ENCODE measurements around the gene KLHL41. TPM values are rescaled to one million over a fixed set of nuclear protein-coding genes. Genes with fewer than 3 reads are reported as not detected.
A peak's percentile ranks its signal among the peaks of the same experiment; 100 is the strongest.
"Not testable (repeated sequence)": the region's sequence is repeated elsewhere in the genome, so short reads cannot be mapped to it uniquely, and the experiment has no call there.

The KLHL41 gene
- total and polyA plus RNA-seq, 2 of the 13 experiments (the other 11 are each of a cell fraction or from before 2014, with no cell fraction given): 0.07 to 0.31 TPM

- BruUV-seq (replicated peaks); CTCF ChIA-PET (ENCODE audit: low intra/inter-chr PET ratio, low total read pairs); ATAC-seq; H3K36me3 ChIP-seq (replicated peaks in 1 of 2; ENCODE audit: control insufficient read depth in 1 of 2, insufficient read depth in 2 of 2, low read length in 2 of 2); H2AFZ ChIP-seq (ENCODE audit: low read length); H3K9ac ChIP-seq (ENCODE audit: insufficient read depth, low read depth, low read length); H3K27ac ChIP-seq (ENCODE audit: extremely low read length, insufficient read depth, low read length); in situ Hi-C loops (cut with HindIII; ENCODE audit: extremely low pct_ligation_motif_present, low pct_unique_long_range_greater_than_20kb); H3K9me3 ChIP-seq (ENCODE audit: low read length); DNase-seq (ENCODE audit: low spot score); H3K27me3 ChIP-seq (ENCODE audit: control insufficient read depth in 1 of 2, insufficient read depth in 2 of 2, low read length in 2 of 2); H4K20me1 ChIP-seq (ENCODE audit: insufficient read depth, low read length); FAIRE-seq: not testable (repeated sequence)
- Histone ChIP-seq H3K79me2 (ENCODE audit: insufficient read depth, low read length) (peaks cover 24% of the 10 kb centered on the region), H3K4me2 (ENCODE audit: low read depth, low read length) (peak overlapping the region; percentile 93), H3K4me3 (replicated peaks in 1 of 3; ENCODE audit: insufficient read depth in 1 of 3, low read depth in 2 of 3, low read length in 3 of 3) (peak overlapping the region in 2 of 3 experiments; percentile 84 to 86; a peak in 2 of 6 replicates), H3K4me1 (ENCODE audit: insufficient read depth, low read length) (peaks cover 29% of the 10 kb centered on the region)
- intact Hi-C loops (cut with micrococcal nuclease; ENCODE audit: unreplicated experiment): loop anchor here (5.0 kb wide), 2 partner anchors 97 to 108 kb away; partner anchors contain the start of gene BBS5
- POLR2A ChIA-PET: interaction anchor here (3.5 kb wide), 1 partner anchor 10 kb away, joined by 21 read pairs; the partner anchor contains the start of gene PPIG
- WGBS (ENCODE audit: low lambda C conversion rate): 31% methylated on average over 5 of the region's 5 CpGs
Observed at GRCh38 chr2:169574539-169574938, 65.0 kb downstream of the KLHL41 start.

- BruUV-seq (replicated peaks); CTCF ChIA-PET (ENCODE audit: low intra/inter-chr PET ratio, low total read pairs); H3K27ac ChIP-seq (ENCODE audit: extremely low read length, insufficient read depth, low read length); H4K20me1 ChIP-seq (ENCODE audit: insufficient read depth, low read length); FAIRE-seq; in situ Hi-C loops (cut with HindIII; ENCODE audit: extremely low pct_ligation_motif_present, low pct_unique_long_range_greater_than_20kb); H3K4me3 ChIP-seq (replicated peaks in 1 of 3; ENCODE audit: insufficient read depth in 1 of 3, low read depth in 2 of 3, low read length in 3 of 3); intact Hi-C loops (cut with micrococcal nuclease; ENCODE audit: unreplicated experiment); H3K4me2 ChIP-seq (ENCODE audit: low read depth, low read length); H3K27me3 ChIP-seq (ENCODE audit: control insufficient read depth in 1 of 2, insufficient read depth in 2 of 2, low read length in 2 of 2); H3K36me3 ChIP-seq (replicated peaks in 1 of 2; ENCODE audit: control insufficient read depth in 1 of 2, insufficient read depth in 2 of 2, low read length in 2 of 2); ATAC-seq; DNase-seq (ENCODE audit: low spot score); H2AFZ ChIP-seq (ENCODE audit: low read length); H3K9ac ChIP-seq (ENCODE audit: insufficient read depth, low read depth, low read length); H3K9me3 ChIP-seq (ENCODE audit: low read length): not testable (repeated sequence)
- H3K4me1 ChIP-seq (ENCODE audit: insufficient read depth, low read length): peaks cover 24% of the 10 kb centered on the region
- WGBS (ENCODE audit: low lambda C conversion rate): 95% methylated on average over 23 of the region's 36 CpGs
- POLR2A ChIA-PET: interaction anchor here (3.5 kb wide), 1 partner anchor 9 kb away, joined by 21 read pairs; the partner anchor contains the start of gene PPIG
- peaks cover 20% of the 10 kb centered on the region for H3K79me2 ChIP-seq (ENCODE audit: insufficient read depth, low read length)
Observed at GRCh38 chr2:169575264-169575663, 65.8 kb downstream of the KLHL41 start.

Other genes starting within 250 kb of the KLHL41 start
- 0.03 and 0.15 TPM in 2 replicates for gene LRP2, start 147.2 kb upstream of the KLHL41 start, total RNA-seq (2016; rRNA removed; fragmentation: Illumina TruSeq; extraction: Trizol)
- gene LRP2, start 147.2 kb upstream of the KLHL41 start, polyA plus RNA-seq (2011; rRNA removed): 0.03 and 0.07 TPM in 2 replicates
- 3.3 and 4.5 TPM in 2 replicates for gene BBS5, start 30.2 kb upstream of the KLHL41 start, total RNA-seq (2016; rRNA removed; fragmentation: Illumina TruSeq; extraction: Trizol)
- gene BBS5, start 30.2 kb upstream of the KLHL41 start, polyA plus RNA-seq (2011; rRNA removed): 1.7 and 1.8 TPM in 2 replicates
- gene FASTKD1, start 64.2 kb downstream of the KLHL41 start, total RNA-seq (2016; rRNA removed; fragmentation: Illumina TruSeq; extraction: Trizol): 38.0 and 43.2 TPM in 2 replicates
- 23.8 and 35.0 TPM in 2 replicates for gene FASTKD1, start 64.2 kb downstream of the KLHL41 start, polyA plus RNA-seq (2011; rRNA removed)
- 81.0 and 133 TPM in 2 replicates for gene PPIG, start 74.6 kb downstream of the KLHL41 start, total RNA-seq (2016; rRNA removed; fragmentation: Illumina TruSeq; extraction: Trizol)
- 22.2 and 31.3 TPM in 2 replicates for gene PPIG, start 74.6 kb downstream of the KLHL41 start, polyA plus RNA-seq (2011; rRNA removed)
- 0.14 and 0.18 TPM in 2 replicates for gene CFAP210, start 184.7 kb downstream of the KLHL41 start, total RNA-seq (2016; rRNA removed; fragmentation: Illumina TruSeq; extraction: Trizol)
- gene CFAP210, start 184.7 kb downstream of the KLHL41 start, polyA plus RNA-seq (2011; rRNA removed): not detected in 2 replicates
- gene PHOSPHO2, start 184.8 kb downstream of the KLHL41 start, total RNA-seq (2016; rRNA removed; fragmentation: Illumina TruSeq; extraction: Trizol): 11.4 and 14.6 TPM in 2 replicates
- 4.8 and 6.1 TPM in 2 replicates for gene PHOSPHO2, start 184.8 kb downstream of the KLHL41 start, polyA plus RNA-seq (2011; rRNA removed)
- 52.4 and 70.4 TPM in 2 replicates for gene KLHL23, start 224.1 kb downstream of the KLHL41 start, total RNA-seq (2016; rRNA removed; fragmentation: Illumina TruSeq; extraction: Trizol)
- 23.2 and 26.1 TPM in 2 replicates for gene KLHL23, start 224.1 kb downstream of the KLHL41 start, polyA plus RNA-seq (2011; rRNA removed)

All from HepG2 (cell line).